Kidney (tissue), 14 donors: ENCODE measurements around the gene PRKD1. TPM values are rescaled to one million over a fixed set of nuclear protein-coding genes. Genes with fewer than 3 reads are reported as not detected.

Source experiments
- DNase-seq, 5 donors: peaks; one replicate each; pipeline ENCODE4 v3.0.0-alpha.2; 2013 to 2020
- FAIRE-seq: peaks from 2 replicates; lab custom pipeline; 2012; peaks lifted over from hg19 to GRCh38; lab: Jason Lieb, UNC
- H3K27ac ChIP-seq, 2 donors: one replicate each; pipeline ENCODE4 v1.7.0; 2013; ENCODE audit warnings: low read depth in 2 of 2, low read length in 2 of 2, inconsistent platforms in 1 of 2
- H3K27me3 ChIP-seq: one replicate; pipeline ENCODE4 v1.7.1; 2013; ENCODE audit warnings: low read length, inconsistent platforms; ENCODE audit not compliant: control insufficient read depth, insufficient read depth
- H3K36me3 ChIP-seq, 3 donors: one replicate each; pipeline versions ENCODE4 v1.7.0 to v1.7.1; 2013; ENCODE audit warnings: low read length in 3 of 3, control low read depth in 1 of 3, inconsistent platforms in 1 of 3; ENCODE audit not compliant: insufficient read depth in 3 of 3, control insufficient read depth in 2 of 3
- H3K4me1 ChIP-seq, 3 donors: one replicate each; pipeline versions ENCODE4 v1.7.0 to v1.7.1; 2013; ENCODE audit warnings: low read length in 3 of 3, inconsistent platforms in 1 of 3, low read depth in 1 of 3; ENCODE audit not compliant: control insufficient read depth in 2 of 3, insufficient read depth in 2 of 3
- H3K4me3 ChIP-seq, 3 donors: one replicate each; pipeline versions ENCODE4 v1.7.0 to v1.8.1; 2013; ENCODE audit warnings: low read length in 3 of 3, control low read depth in 1 of 3, inconsistent platforms in 1 of 3
- H3K9ac ChIP-seq, 3 donors: one replicate each; pipeline versions ENCODE4 v1.7.0 to v1.7.1; 2013; ENCODE audit warnings: low read length in 3 of 3, control low read depth in 1 of 3, inconsistent platforms in 1 of 3
- H3K9me3 ChIP-seq, 3 donors: one replicate each; pipeline versions ENCODE4 v1.7.0 to v1.7.1; 2013; ENCODE audit warnings: low read length in 3 of 3, control low read depth in 1 of 3, inconsistent platforms in 1 of 3; ENCODE audit not compliant: control insufficient read depth in 2 of 3, insufficient read depth in 1 of 3
- intact Hi-C: fragments of 100-400 bp; cut with DNase I; formaldehyde crosslinking; loops from one replicate; pipeline ENCODE4 v1.11.1; 2022
- polyA plus RNA-seq: library from polyadenylated mRNA; stranded (reverse); fragments of 350-450 nt; fragmentation: Illumina TruSeq; extraction: RNeasy Lipid Tissue Mini Kit (QIAGEN cat#74804); gene quantifications from one replicate; pipeline ENCODE4 v1.2.3, GENCODE V29; 2014; ENCODE audit warnings: low read depth, low replicate concordance; ENCODE audit not compliant: insufficient read depth
- total RNA-seq: library from RNA; stranded (reverse); fragmentation: NEBNext Ultra II Directional; extraction: Animal tissue kit (Norgen Biotek cat#: 25700); gene quantifications from one replicate; pipeline ENCODE4 v1.2.1, GENCODE V29; 2021
- TF ChIP-seq, protein P1 (sequence below): IDR thresholded peaks from 3 replicates; pipeline ENCODE4 v1.5.1; 2012; ENCODE audit warnings: mild to moderate bottlenecking, moderate library complexity, borderline replicate concordance; ENCODE audit not compliant: insufficient read depth; ENCODE audit errors: extremely low read depth
- donor health status: control.
- donor health status: control.
- donor health status: control.
- donor health status: control.
- donor health status: control.
- donor health status: DM: yes; HTN: yes; CAD: no.
- donor health status: Normal renal cell carcinoma (clear cell type).

Gene PRKD1
- total and polyA plus RNA-seq, 2 donors from 2014 or later, result 14.0 to 45.1 TPM

DNA sequence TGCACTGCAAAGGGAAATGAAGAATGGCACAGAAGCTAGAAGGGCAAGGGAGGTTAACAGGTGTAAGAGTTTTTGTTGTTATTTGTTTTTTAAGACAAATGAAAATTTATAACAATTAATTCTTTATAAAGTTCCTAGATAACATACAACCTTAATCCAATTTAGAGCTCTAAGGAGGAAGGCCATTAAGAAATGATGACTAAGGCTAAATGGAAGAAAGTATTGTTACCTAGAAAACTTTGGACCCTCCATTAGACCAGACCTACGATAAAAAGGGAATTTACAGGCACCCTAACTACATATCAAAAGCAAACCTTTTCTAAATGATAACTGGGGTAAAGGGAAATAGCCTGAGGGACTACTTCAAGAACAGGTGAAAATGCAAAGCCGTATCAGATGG, 130.8 kb downstream of the PRKD1 start:
- intact Hi-C loops, result no loop called here
- H3K4me3 ChIP-seq, result no peak overlapping the region
- TF ChIP-seq, protein P1, sequence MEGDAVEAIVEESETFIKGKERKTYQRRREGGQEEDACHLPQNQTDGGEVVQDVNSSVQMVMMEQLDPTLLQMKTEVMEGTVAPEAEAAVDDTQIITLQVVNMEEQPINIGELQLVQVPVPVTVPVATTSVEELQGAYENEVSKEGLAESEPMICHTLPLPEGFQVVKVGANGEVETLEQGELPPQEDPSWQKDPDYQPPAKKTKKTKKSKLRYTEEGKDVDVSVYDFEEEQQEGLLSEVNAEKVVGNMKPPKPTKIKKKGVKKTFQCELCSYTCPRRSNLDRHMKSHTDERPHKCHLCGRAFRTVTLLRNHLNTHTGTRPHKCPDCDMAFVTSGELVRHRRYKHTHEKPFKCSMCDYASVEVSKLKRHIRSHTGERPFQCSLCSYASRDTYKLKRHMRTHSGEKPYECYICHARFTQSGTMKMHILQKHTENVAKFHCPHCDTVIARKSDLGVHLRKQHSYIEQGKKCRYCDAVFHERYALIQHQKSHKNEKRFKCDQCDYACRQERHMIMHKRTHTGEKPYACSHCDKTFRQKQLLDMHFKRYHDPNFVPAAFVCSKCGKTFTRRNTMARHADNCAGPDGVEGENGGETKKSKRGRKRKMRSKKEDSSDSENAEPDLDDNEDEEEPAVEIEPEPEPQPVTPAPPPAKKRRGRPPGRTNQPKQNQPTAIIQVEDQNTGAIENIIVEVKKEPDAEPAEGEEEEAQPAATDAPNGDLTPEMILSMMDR, result no peak

DNA sequence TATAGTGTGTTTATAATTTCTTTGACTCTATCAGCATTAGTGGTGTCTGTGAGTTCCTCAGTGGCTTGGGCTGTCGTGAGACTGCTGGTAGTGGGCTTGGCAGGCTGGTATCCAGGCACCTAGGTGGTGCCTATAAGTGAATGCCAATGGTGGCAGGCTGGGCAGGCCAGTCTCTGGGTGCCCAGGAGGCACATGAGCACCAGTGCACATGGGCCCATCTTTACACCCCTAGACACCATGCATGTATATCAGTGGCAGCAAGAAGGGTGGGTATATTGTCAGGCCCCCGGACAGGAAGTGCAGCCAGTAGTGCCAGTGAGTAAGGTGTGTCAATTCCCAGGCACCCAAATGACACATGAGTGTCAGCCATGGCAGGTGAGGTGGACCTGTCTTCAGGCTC, 138.2 kb downstream of the PRKD1 start:
- DNase-seq, result no peak
- H3K4me1 ChIP-seq, result no peaks in the 10 kb centered on the region
- H3K9ac ChIP-seq, result no peak overlapping the region
- no peaks in the 10 kb centered on the region for H3K36me3 ChIP-seq
- H3K9me3 ChIP-seq, result no peaks in the 10 kb centered on the region
- FAIRE-seq, result no peak
- H3K4me3 ChIP-seq, result no peak overlapping the region
- H3K27me3 ChIP-seq, result no peaks in the 10 kb centered on the region
- intact Hi-C loops, result no loop called here
- TF ChIP-seq, protein P1, result no peak
- no peak overlapping the region for H3K27ac ChIP-seq

More for the DNA sequence above, 130.8 kb downstream of the PRKD1 start:
- FAIRE-seq (no peak), DNase-seq (no peak)
- no peaks in the 10 kb centered on the region for H3K27me3 ChIP-seq
- no peak overlapping the region for H3K9ac ChIP-seq
- no peaks in the 10 kb centered on the region for H3K4me1 ChIP-seq
- H3K27ac ChIP-seq, result no peak overlapping the region
- no peaks in the 10 kb centered on the region for H3K36me3 ChIP-seq
- H3K9me3 ChIP-seq, result no peaks in the 10 kb centered on the region

DNA sequence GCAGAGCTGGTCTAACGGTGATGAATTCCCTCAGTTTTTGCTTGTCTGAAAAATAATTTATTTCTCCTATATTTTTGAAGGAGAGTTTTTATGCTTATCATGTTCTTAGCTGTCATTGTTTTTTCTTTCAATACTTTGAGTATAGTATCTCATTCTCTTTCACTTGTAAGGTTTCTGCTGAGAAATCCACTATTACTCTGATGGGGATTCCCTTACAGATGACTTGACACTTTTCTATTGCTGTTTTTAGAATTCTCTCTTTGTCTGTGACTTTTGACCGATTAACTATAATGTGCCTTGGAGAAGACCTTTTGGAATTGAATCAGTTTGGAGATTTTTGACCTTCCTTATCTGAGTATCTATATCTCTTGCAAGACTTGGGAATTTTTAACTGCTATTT, 139.6 kb downstream of the PRKD1 start:
- Histone ChIP-seq H3K27me3 (no peaks in the 10 kb centered on the region), H3K9me3 (peaks cover 0 to 3% (median 0%) of the 10 kb centered on the region in 3 donors), H3K27ac (no peak overlapping the region), H3K9ac (no peak overlapping the region), H3K4me1 (no peaks in the 10 kb centered on the region), H3K4me3 (no peak overlapping the region), H3K36me3 (no peaks in the 10 kb centered on the region)
- DNase-seq, result no peak
- intact Hi-C loops, result no loop called here
- TF ChIP-seq, protein P1, result no peak
- no peak for FAIRE-seq

DNA sequence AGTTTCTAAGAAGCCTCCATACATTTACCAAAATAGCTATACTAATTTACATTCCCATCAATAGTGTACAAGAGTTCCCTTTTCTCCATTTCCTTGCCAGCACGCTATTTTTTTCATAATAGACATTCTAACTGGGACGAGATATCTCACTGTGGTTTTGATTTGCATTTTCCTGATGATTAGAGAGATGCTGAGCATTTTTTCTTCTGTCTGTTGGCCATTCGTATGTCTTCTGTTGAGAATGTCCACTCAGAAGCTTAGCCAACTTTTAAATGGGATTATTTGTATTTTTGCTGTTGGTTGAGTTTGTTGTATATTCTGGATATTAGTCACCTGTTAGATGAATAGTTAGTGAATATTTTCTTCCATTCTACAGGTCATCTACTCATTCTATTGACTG, 144.1 kb downstream of the PRKD1 start:
- FAIRE-seq, result no peak

More for the DNA sequence above, 144.1 kb downstream of the PRKD1 start:
- no peak for DNase-seq
- Histone ChIP-seq H3K4me1 (no peaks in the 10 kb centered on the region), H3K4me3 (no peak overlapping the region), H3K9ac (no peak overlapping the region), H3K27me3 (no peaks in the 10 kb centered on the region), H3K36me3 (no peaks in the 10 kb centered on the region), H3K27ac (no peak overlapping the region), H3K9me3 (peaks cover 0 to 3% (median 0%) of the 10 kb centered on the region in 3 donors)
- intact Hi-C loops, result no loop called here
- TF ChIP-seq, protein P1, result no peak
